ENCODE data around the gene SLC22A23. TPM values are rescaled to one million over a fixed set of nuclear protein-coding genes. Genes with fewer than 3 reads are reported as not detected.

SLC22A23 gene
- total and polyA plus RNA-seq, 8 donors, result 5.9 to 241 (median 18.9) TPM

DNA sequence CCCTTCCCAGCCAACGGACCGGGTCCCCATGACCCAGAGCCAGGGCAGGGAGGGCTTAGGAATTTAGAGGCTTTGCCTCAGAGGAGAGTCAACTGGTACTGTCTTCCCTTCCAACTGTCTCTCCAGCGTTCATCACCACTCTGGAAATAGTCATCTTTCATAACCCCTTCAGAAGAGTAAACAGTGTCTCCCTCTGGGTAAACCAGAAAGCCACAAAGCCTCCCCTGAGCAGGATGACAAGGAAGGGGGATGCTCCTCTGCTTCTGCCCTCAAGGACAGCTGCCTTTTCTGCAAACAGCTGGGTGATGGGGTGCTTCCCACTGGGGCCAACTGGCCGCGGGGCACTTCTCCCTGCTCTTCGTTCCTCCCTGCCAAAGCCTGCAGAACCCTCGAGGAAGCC lies 108.0 kb downstream of the SLC22A23 start:
- no peak for TF ChIP-seq CTCF (IDR thresholded peaks at IDR 0.05)
- TF ChIP-seq POLR2A (IDR thresholded peaks at IDR 0.05), result no peak
- no peak for TF ChIP-seq POLR2AphosphoS5 (IDR thresholded peaks at IDR 0.05)
- no peak for TF ChIP-seq EP300 (IDR thresholded peaks at IDR 0.05)
- Histone ChIP-seq H3K4me1 (peaks cover 13 to 53% (median 30%) of the 10 kb centered on the region in 4 donors), H3K9me3 (no peaks in the 10 kb centered on the region), H3K36me3 (no peaks in the 10 kb centered on the region), H3K27me3 (no peaks in the 10 kb centered on the region), H3K4me3 (no peak overlapping the region), H3K27ac (peak overlapping the region in 1 of 5 donors; percentile 14)
- 76 to 90% (median 81%) methylated on average over 7 of the region's 7 CpGs for WGBS, 5 donors
- intact Hi-C loops (cut with DNase I; ENCODE audit: low total_unique reads), result no loop called here
- no peak for DNase-seq

DNA sequence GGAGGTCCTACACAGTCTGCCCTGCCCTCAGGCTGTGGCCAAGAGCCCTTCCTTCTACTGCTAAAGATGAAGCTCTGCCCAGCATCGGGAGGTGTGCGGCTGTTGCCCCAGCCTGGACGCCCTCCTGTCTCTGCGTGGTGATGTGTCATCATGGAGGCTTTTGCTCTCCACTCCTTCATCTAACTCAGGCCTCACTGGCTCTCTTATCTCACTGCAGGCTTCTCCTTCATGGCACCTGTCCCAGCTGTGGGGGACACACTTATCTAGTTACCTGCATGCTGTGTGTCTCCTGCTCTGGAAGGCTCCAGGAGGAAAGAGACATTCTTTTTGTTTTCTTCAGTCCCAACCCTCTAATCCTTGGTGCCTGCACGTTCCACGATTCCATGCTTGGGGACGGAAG lies 109.0 kb downstream of the SLC22A23 start:
- no peak for DNase-seq
- Histone ChIP-seq H3K27ac (peak overlapping the region in 1 of 5 donors; percentile 23), H3K4me1 (peaks cover 13 to 44% (median 30%) of the 10 kb centered on the region in 4 donors), H3K36me3 (no peaks in the 10 kb centered on the region), H3K4me3 (no peak overlapping the region), H3K27me3 (no peaks in the 10 kb centered on the region), H3K9me3 (no peaks in the 10 kb centered on the region)
- intact Hi-C loops (cut with DNase I; ENCODE audit: low total_unique reads), result no loop called here
- TF ChIP-seq EP300 (IDR thresholded peaks at IDR 0.05) (no peak), POLR2AphosphoS5 (IDR thresholded peaks at IDR 0.05) (no peak)
- WGBS, 5 donors, result 93 to 100% (median 95%) methylated on average over 7 of the region's 7 CpGs

GRCh38 chr6:3347247-3347646 lies 109.6 kb downstream of the SLC22A23 start:
- no peaks in the 10 kb centered on the region for H3K27me3 ChIP-seq
- H3K9me3 ChIP-seq, result no peaks in the 10 kb centered on the region
- H3K27ac ChIP-seq, result no peak overlapping the region
- H3K4me3 ChIP-seq, result no peak overlapping the region
- WGBS, 5 donors, result 94 to 97% (median 97%) methylated on average over 7 of the region's 7 CpGs
- no peak for TF ChIP-seq POLR2AphosphoS5 (IDR thresholded peaks at IDR 0.05)
- TF ChIP-seq POLR2A (IDR thresholded peaks at IDR 0.05), result no peak
- TF ChIP-seq EP300 (IDR thresholded peaks at IDR 0.05), result no peak
- TF ChIP-seq CTCF (IDR thresholded peaks at IDR 0.05), result no peak
- peaks cover 13 to 43% (median 28%) of the 10 kb centered on the region in 4 donors for H3K4me1 ChIP-seq
- no peaks in the 10 kb centered on the region for H3K36me3 ChIP-seq
- no peak for DNase-seq
- intact Hi-C loops (cut with DNase I; ENCODE audit: low total_unique reads), result no loop called here

GRCh38 chr6:3346476-3346875 lies 110.4 kb downstream of the SLC22A23 start:
- TF ChIP-seq POLR2AphosphoS5 (IDR thresholded peaks at IDR 0.05) (no peak), CTCF (IDR thresholded peaks at IDR 0.05) (no peak), EP300 (IDR thresholded peaks at IDR 0.05) (no peak), POLR2A (IDR thresholded peaks at IDR 0.05) (no peak)
- no peaks in the 10 kb centered on the region for H3K27me3 ChIP-seq
- no peaks in the 10 kb centered on the region for H3K9me3 ChIP-seq
- no peak overlapping the region for H3K4me3 ChIP-seq
- 84 to 100% (median 92%) methylated on average over 2 of the region's 2 CpGs for WGBS, 5 donors
- H3K27ac ChIP-seq, result peak overlapping the region in 1 of 5 donors; percentile 52
- intact Hi-C loops (cut with DNase I; ENCODE audit: low total_unique reads), result no loop called here
- no peaks in the 10 kb centered on the region for H3K36me3 ChIP-seq
- DNase-seq, result no peak
- H3K4me1 ChIP-seq, result peaks cover 13 to 36% (median 24%) of the 10 kb centered on the region in 4 donors

GRCh38 chr6:3345836-3346235 lies 111.0 kb downstream of the SLC22A23 start:
- WGBS, 5 donors, result 48 to 59% (median 53%) methylated on average over 8 of the region's 8 CpGs
- no peaks in the 10 kb centered on the region for H3K27me3 ChIP-seq
- peaks cover 13 to 30% (median 21%) of the 10 kb centered on the region in 4 donors for H3K4me1 ChIP-seq
- TF ChIP-seq POLR2AphosphoS5 (IDR thresholded peaks at IDR 0.05), result no peak
- TF ChIP-seq EP300 (IDR thresholded peaks at IDR 0.05), result no peak
- no peak for TF ChIP-seq POLR2A (IDR thresholded peaks at IDR 0.05)
- TF ChIP-seq CTCF (IDR thresholded peaks at IDR 0.05), result no peak
- no peak overlapping the region for H3K4me3 ChIP-seq
- H3K9me3 ChIP-seq, result no peaks in the 10 kb centered on the region
- H3K27ac ChIP-seq, result peak overlapping the region in 2 of 5 donors; percentile 49 to 52
- DNase-seq, result no peak
- H3K36me3 ChIP-seq, result no peaks in the 10 kb centered on the region
- intact Hi-C loops (cut with DNase I; ENCODE audit: low total_unique reads), result no loop called here

Data from stomach (tissue), 9 donors.